Activated naive CD4-positive, alpha-beta T cell treated with anti-CD3 and anti-CD28 coated beads, Interleukin-2, amount 50 U/mL, for 24 hours (primary cell): ENCODE data around the gene MINDY3.
"Not testable (repeated sequence)": the region's sequence is repeated elsewhere in the genome, so short reads cannot be mapped to it uniquely, and the experiment has no call there.

Experiments
- H3K27ac Mint-ChIP-seq: one replicate; pipeline ENCODE4 v1.8.0; 2021; ENCODE audit warnings: mild to moderate bottlenecking, mixed read lengths
- H3K27me3 Mint-ChIP-seq: one replicate; pipeline ENCODE4 v1.8.0; 2021; ENCODE audit warnings: mixed read lengths
- H3K36me3 Mint-ChIP-seq: one replicate; pipeline ENCODE4 v1.8.0; 2021; ENCODE audit warnings: mixed read lengths
- H3K4me1 Mint-ChIP-seq: one replicate; pipeline ENCODE4 v1.8.0; 2021; ENCODE audit warnings: mixed read lengths
- H3K4me3 Mint-ChIP-seq: one replicate; pipeline ENCODE4 v1.8.0; 2021; ENCODE audit warnings: mild to moderate bottlenecking, mixed read lengths
- H3K9me3 Mint-ChIP-seq: one replicate; pipeline ENCODE4 v1.8.0; 2021; ENCODE audit warnings: mixed read lengths

Gene MINDY3

GRCh38 chr10:15859906-15860691 is at the start of gene MINDY3:
Gene MINDY3 (minus strand): TSS chr10:15860507. CDS start chr10:15860299, 208 bp downstream.
- peaks cover 43% of the 10 kb centered on the region for H3K4me1 Mint-ChIP-seq
- H3K27me3 Mint-ChIP-seq, result peaks cover 11% of the 10 kb centered on the region
- peaks cover 4% of the 10 kb centered on the region for H3K36me3 Mint-ChIP-seq
- peak within 1 kb of the TSS; percentile 93 for H3K4me3 Mint-ChIP-seq
- peak within 1 kb of the TSS; percentile 95 for H3K27ac Mint-ChIP-seq
- no peaks in the 10 kb centered on the region for H3K9me3 Mint-ChIP-seq

GRCh38 chr10:15901889-15902288 is 41.6 kb upstream of the MINDY3 start:
- no peak overlapping the region for H3K27ac Mint-ChIP-seq
- H3K9me3 Mint-ChIP-seq, result no peaks in the 10 kb centered on the region
- no peak overlapping the region for H3K4me3 Mint-ChIP-seq
- H3K36me3 Mint-ChIP-seq, result no peaks in the 10 kb centered on the region
- peaks cover 6% of the 10 kb centered on the region for H3K27me3 Mint-ChIP-seq
- H3K4me1 Mint-ChIP-seq, result no peaks in the 10 kb centered on the region

- Mint-ChIP-seq H3K27me3 (peaks cover 20% of the 10 kb centered on the region), H3K4me3 (no peak overlapping the region), H3K4me1 (no peaks in the 10 kb centered on the region), H3K27ac (no peak overlapping the region), H3K9me3 (no peaks in the 10 kb centered on the region), H3K36me3 (no peaks in the 10 kb centered on the region)
Measured at GRCh38 chr10:15898046-15898445, 37.7 kb upstream of the MINDY3 start.

GRCh38 chr10:15897287-15897686 is 37.0 kb upstream of the MINDY3 start:
- Mint-ChIP-seq H3K4me3 (no peak overlapping the region), H3K27me3 (peaks cover 22% of the 10 kb centered on the region), H3K9me3 (no peaks in the 10 kb centered on the region), H3K4me1 (no peaks in the 10 kb centered on the region), H3K36me3 (no peaks in the 10 kb centered on the region), H3K27ac (no peak overlapping the region)

GRCh38 chr10:15896654-15897053 is 36.3 kb upstream of the MINDY3 start:
- peaks cover 20% of the 10 kb centered on the region for H3K27me3 Mint-ChIP-seq
- H3K36me3 Mint-ChIP-seq, result no peaks in the 10 kb centered on the region
- no peaks in the 10 kb centered on the region for H3K4me1 Mint-ChIP-seq
- no peak overlapping the region for H3K4me3 Mint-ChIP-seq
- no peak overlapping the region for H3K27ac Mint-ChIP-seq
- no peaks in the 10 kb centered on the region for H3K9me3 Mint-ChIP-seq

GRCh38 chr10:15884447-15884846 is 24.1 kb upstream of the MINDY3 start:
- Mint-ChIP-seq H3K4me1 (no peaks in the 10 kb centered on the region), H3K27me3 (peaks cover 26% of the 10 kb centered on the region), H3K4me3 (no peak overlapping the region), H3K36me3 (no peaks in the 10 kb centered on the region), H3K9me3 (no peaks in the 10 kb centered on the region), H3K27ac (no peak overlapping the region)

- H3K4me1 Mint-ChIP-seq, result no peaks in the 10 kb centered on the region
- H3K36me3 Mint-ChIP-seq, result no peaks in the 10 kb centered on the region
- no peaks in the 10 kb centered on the region for H3K9me3 Mint-ChIP-seq
- no peak overlapping the region for H3K27ac Mint-ChIP-seq
- no peak overlapping the region for H3K4me3 Mint-ChIP-seq
- H3K27me3 Mint-ChIP-seq, result peaks cover 26% of the 10 kb centered on the region
Measured at GRCh38 chr10:15881542-15881941, 21.2 kb upstream of the MINDY3 start.

GRCh38 chr10:15879663-15880062 is 19.4 kb upstream of the MINDY3 start:
- H3K27me3 Mint-ChIP-seq, result peaks cover 32% of the 10 kb centered on the region
- H3K4me1 Mint-ChIP-seq, result no peaks in the 10 kb centered on the region
- H3K36me3 Mint-ChIP-seq, result no peaks in the 10 kb centered on the region
- no peaks in the 10 kb centered on the region for H3K9me3 Mint-ChIP-seq
- H3K27ac Mint-ChIP-seq, result no peak overlapping the region
- no peak overlapping the region for H3K4me3 Mint-ChIP-seq

- Mint-ChIP-seq H3K4me3 (no peak overlapping the region), H3K4me1 (no peaks in the 10 kb centered on the region), H3K9me3 (no peaks in the 10 kb centered on the region), H3K27ac (no peak overlapping the region), H3K36me3 (no peaks in the 10 kb centered on the region), H3K27me3 (peaks cover 34% of the 10 kb centered on the region)
Measured at GRCh38 chr10:15879058-15879457, 18.8 kb upstream of the MINDY3 start.

GRCh38 chr10:15877836-15878576 is 17.7 kb upstream of the MINDY3 start:
- Mint-ChIP-seq H3K4me1 (no peaks in the 10 kb centered on the region), H3K27me3 (peaks cover 41% of the 10 kb centered on the region), H3K36me3 (no peaks in the 10 kb centered on the region), H3K9me3 (no peaks in the 10 kb centered on the region), H3K27ac (no peak overlapping the region), H3K4me3 (no peak overlapping the region)

GRCh38 chr10:15876274-15876673 is 16.0 kb upstream of the MINDY3 start:
- not testable (repeated sequence) for H3K4me3 Mint-ChIP-seq, H3K27ac Mint-ChIP-seq, H3K4me1 Mint-ChIP-seq, H3K36me3 Mint-ChIP-seq, H3K9me3 Mint-ChIP-seq
- peaks cover 44% of the 10 kb centered on the region for H3K27me3 Mint-ChIP-seq

- H3K4me3 Mint-ChIP-seq, H3K27ac Mint-ChIP-seq, H3K4me1 Mint-ChIP-seq, H3K9me3 Mint-ChIP-seq, H3K36me3 Mint-ChIP-seq: not testable (repeated sequence)
- peaks cover 52% of the 10 kb centered on the region for H3K27me3 Mint-ChIP-seq
Measured at GRCh38 chr10:15872645-15873044, 12.3 kb upstream of the MINDY3 start.

- H3K27me3 Mint-ChIP-seq, result peaks cover 52% of the 10 kb centered on the region
- no peaks in the 10 kb centered on the region for H3K9me3 Mint-ChIP-seq
- no peak overlapping the region for H3K27ac Mint-ChIP-seq
- no peaks in the 10 kb centered on the region for H3K36me3 Mint-ChIP-seq
- no peak overlapping the region for H3K4me3 Mint-ChIP-seq
- H3K4me1 Mint-ChIP-seq, result no peaks in the 10 kb centered on the region
Measured at GRCh38 chr10:15871823-15872222, 11.5 kb upstream of the MINDY3 start.

- H3K27ac Mint-ChIP-seq, result no peak overlapping the region
- no peaks in the 10 kb centered on the region for H3K4me1 Mint-ChIP-seq
- no peak overlapping the region for H3K4me3 Mint-ChIP-seq
- no peaks in the 10 kb centered on the region for H3K36me3 Mint-ChIP-seq
- no peaks in the 10 kb centered on the region for H3K9me3 Mint-ChIP-seq
- peaks cover 55% of the 10 kb centered on the region for H3K27me3 Mint-ChIP-seq
Measured at GRCh38 chr10:15869935-15870334, 9.6 kb upstream of the MINDY3 start.

- Mint-ChIP-seq H3K36me3 (no peaks in the 10 kb centered on the region), H3K4me3 (no peak overlapping the region), H3K9me3 (no peaks in the 10 kb centered on the region), H3K4me1 (no peaks in the 10 kb centered on the region), H3K27me3 (peaks cover 52% of the 10 kb centered on the region), H3K27ac (no peak overlapping the region)
Measured at GRCh38 chr10:15868006-15868405, 7.7 kb upstream of the MINDY3 start.

- Mint-ChIP-seq H3K4me3 (no peak overlapping the region), H3K27me3 (peaks cover 36% of the 10 kb centered on the region), H3K36me3 (no peaks in the 10 kb centered on the region), H3K27ac (no peak overlapping the region), H3K9me3 (no peaks in the 10 kb centered on the region), H3K4me1 (peaks cover 5% of the 10 kb centered on the region)
Measured at GRCh38 chr10:15865304-15865703, 5.0 kb upstream of the MINDY3 start.
